Activated T-cell treated with anti-CD3 and anti-CD28 coated beads, Interleukin-2, amount 50 U/mL, for 72 hours (primary cell): ENCODE results near the gene LRRN4CL. TPM values are rescaled to one million over a fixed set of nuclear protein-coding genes. Genes with fewer than 3 reads are reported as not detected.
A peak's percentile ranks its signal among the peaks of the same experiment; 100 is the strongest.

Source experiments
- ATAC-seq, 2 donors: fragments of 150-1000 bp; cut with Tn5 transposase; replicated peaks in 1 of 2; 2 replicates each; pipeline ENCODE4 v1.10.0; 2021; ENCODE audit warnings: moderate library complexity in 2 of 2, mild to moderate bottlenecking in 1 of 2
- DNase-seq, 2 donors: peaks; one replicate each; pipeline ENCODE4 v3.0.0; 2021 to 2022; ENCODE audit warnings: mixed read lengths in 1 of 2
- H3K27ac Mint-ChIP-seq: one replicate; pipeline ENCODE4 v1.8.0; 2022; ENCODE audit warnings: mild to moderate bottlenecking, moderate library complexity, mixed read lengths
- H3K27me3 Mint-ChIP-seq: one replicate; pipeline ENCODE4 v1.8.0; 2022; ENCODE audit warnings: low read depth, mixed read lengths
- H3K36me3 Mint-ChIP-seq, 2 donors: one replicate each; pipeline ENCODE4 v1.8.0; 2022; ENCODE audit warnings: mixed read lengths in 2 of 2, mild to moderate bottlenecking in 1 of 2; ENCODE audit not compliant: insufficient read depth in 2 of 2
- H3K4me1 Mint-ChIP-seq: one replicate; pipeline ENCODE4 v1.8.0; 2022; ENCODE audit warnings: low read depth, mixed read lengths
- H3K4me3 Mint-ChIP-seq, 2 donors: one replicate each; pipeline ENCODE4 v1.8.0; 2022; ENCODE audit warnings: mild to moderate bottlenecking in 2 of 2, mixed read lengths in 2 of 2, moderate library complexity in 2 of 2
- H3K9me3 Mint-ChIP-seq, 2 donors: one replicate each; pipeline ENCODE4 v1.8.0; 2022; ENCODE audit warnings: mixed read lengths in 2 of 2
- total RNA-seq, 2 donors: library from RNA; stranded (reverse); gene quantifications; one replicate each; pipeline ENCODE4 v1.2.3, GENCODE V29; 2022

LRRN4CL gene
- total RNA-seq, 2 donors from 2014 or later = 0.12 to 0.38 TPM

DNA sequence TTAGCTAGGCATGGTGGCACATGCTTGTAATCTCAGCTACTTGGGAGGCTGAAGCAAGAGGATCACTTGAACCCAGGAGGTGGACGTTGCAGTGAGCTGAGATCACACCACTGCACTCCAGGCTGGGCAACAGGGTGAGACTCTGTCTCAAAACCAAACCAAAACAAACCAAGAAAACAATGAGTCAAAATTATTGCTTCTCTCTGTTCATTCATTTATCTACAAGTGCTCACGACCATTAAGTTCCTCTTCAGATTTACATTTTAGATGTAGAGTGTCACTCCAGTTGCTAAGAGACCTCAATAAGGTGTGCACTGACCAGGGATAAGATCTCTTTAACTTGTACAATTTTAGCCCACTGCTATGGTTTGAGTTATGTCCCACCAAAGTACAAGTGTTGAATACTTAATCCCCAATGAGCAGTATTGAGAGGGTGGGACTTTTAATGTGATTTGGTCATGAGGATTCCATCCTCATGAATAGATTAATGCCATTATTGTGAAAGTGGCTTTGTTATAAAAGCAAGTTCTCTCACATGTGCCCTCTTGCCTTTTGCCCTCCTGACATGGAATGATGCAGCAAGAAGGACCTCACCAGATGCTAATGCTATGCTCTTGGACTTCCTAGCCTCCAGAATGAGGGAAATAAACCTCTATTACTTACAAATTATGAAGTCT lies 30.1 kb upstream of the LRRN4CL start:
- Mint-ChIP-seq H3K4me3 (peak overlapping the region in 1 of 2 donors; percentile 37), H3K27ac (peak overlapping the region; percentile 88)

DNA sequence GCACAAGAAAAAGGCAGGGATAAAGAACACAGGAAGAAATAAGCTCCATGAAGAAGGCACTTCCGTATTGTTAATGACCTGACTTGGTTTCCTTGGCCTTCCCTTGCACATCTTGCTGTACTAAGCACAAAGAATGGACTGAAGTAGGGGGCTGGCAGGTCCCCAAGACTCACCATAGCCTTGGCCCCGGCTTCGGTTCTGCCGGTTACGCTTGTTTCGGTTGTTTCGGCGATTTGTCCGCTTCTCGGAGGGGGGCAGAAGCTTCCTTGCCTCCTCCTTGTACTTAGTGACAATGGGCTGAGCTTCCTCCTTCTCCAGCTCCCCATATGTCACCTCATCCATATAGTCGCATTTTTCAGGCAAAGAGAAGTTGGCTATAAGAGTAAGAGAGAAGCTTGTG lies 27.5 kb upstream of the LRRN4CL start:
- peaks cover 12 to 49% of the 10 kb centered on the region in 2 donors for H3K36me3 Mint-ChIP-seq
- H3K27ac Mint-ChIP-seq = peak overlapping the region; percentile 73
- no peak overlapping the region for H3K4me3 Mint-ChIP-seq
- H3K4me1 Mint-ChIP-seq = peaks cover 71% of the 10 kb centered on the region
- ATAC-seq (no peak), DNase-seq (no peak)
- H3K9me3 Mint-ChIP-seq = no peaks in the 10 kb centered on the region
- H3K27me3 Mint-ChIP-seq = no peaks in the 10 kb centered on the region

More for the DNA sequence above, 30.1 kb upstream of the LRRN4CL start:
- DNase-seq = no peak
- Mint-ChIP-seq H3K9me3 (no peaks in the 10 kb centered on the region), H3K27me3 (no peaks in the 10 kb centered on the region), H3K4me1 (peaks cover 66% of the 10 kb centered on the region), H3K36me3 (peaks cover 26 to 59% of the 10 kb centered on the region in 2 donors)
- ATAC-seq = peak; percentile 50 to 78

DNA sequence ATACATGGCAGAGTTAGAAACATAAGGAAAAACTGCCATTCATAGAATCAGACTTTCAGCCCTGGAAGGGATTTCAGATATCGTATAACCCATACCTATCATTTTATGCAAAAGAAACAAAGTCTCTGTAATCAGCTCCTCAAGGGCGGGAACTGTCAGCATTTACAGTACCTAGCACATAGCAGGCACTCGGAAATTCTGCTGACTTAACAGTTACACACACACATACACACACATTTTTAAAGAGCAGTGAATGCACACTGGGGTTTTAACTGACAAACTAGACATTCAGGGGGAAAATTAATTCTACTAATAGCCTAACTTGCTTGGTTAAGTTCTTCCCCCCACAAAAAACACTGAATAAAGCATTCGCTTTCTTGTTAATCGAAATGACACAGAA lies 26.9 kb upstream of the LRRN4CL start:
- H3K27ac Mint-ChIP-seq = peak overlapping the region; percentile 24
- ATAC-seq (no peak), DNase-seq (no peak)
- H3K4me1 Mint-ChIP-seq = peaks cover 66% of the 10 kb centered on the region
- peaks cover 9 to 46% of the 10 kb centered on the region in 2 donors for H3K36me3 Mint-ChIP-seq
- no peaks in the 10 kb centered on the region for H3K27me3 Mint-ChIP-seq
- no peak overlapping the region for H3K4me3 Mint-ChIP-seq
- H3K9me3 Mint-ChIP-seq = no peaks in the 10 kb centered on the region

DNA sequence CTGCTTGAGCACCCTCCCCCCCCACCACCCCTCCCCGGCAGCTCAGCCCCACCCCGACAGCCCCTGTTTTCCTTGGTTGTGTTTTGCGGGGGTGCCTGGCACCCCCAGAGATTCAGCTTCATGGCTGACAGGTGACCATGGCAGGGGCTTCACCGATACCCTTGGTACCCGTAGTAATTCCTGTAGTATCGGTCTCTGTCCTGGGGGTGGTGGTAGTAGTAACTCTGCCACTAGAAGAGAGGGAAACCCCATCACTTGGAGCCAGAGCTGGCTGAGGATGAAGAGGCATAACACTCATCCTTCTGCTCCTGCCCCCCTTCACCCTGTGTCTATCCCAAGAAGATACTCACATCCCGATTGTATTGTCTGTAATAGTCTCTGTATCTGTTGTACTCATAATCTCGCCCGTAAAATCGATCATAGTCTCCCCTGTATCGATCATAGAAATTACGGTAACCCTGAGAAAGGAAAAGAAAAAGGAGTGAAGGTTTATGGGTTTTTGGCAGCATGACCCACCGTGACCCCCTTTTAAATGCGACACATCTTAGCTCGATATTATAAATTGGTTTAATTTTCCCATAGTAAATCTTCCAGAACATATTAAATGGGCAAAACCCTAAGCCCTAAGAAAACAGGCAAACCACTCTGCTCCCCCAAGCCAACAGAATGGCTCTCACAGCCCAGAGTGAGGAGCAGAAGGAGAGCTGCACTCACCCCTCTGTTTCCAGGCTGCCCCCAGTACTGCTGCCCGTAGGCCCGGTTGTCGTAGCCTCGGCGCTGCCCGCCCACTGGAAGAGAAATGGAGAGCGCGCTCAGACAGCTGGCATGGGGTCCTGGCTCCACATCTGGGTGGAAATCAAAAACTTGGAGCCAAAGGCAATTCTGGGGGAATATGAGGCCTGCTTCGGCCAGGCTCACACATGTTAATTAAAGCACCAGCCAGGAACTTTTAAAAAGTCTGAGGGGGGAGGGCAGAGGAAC lies 26.1 kb upstream of the LRRN4CL start:
- DNase-seq (no peak), ATAC-seq (no peak)
- Mint-ChIP-seq H3K27me3 (no peaks in the 10 kb centered on the region), H3K9me3 (no peaks in the 10 kb centered on the region), H3K36me3 (peaks cover 9 to 43% of the 10 kb centered on the region in 2 donors), H3K27ac (peak overlapping the region; percentile 24), H3K4me3 (no peak overlapping the region), H3K4me1 (peaks cover 63% of the 10 kb centered on the region)

DNA sequence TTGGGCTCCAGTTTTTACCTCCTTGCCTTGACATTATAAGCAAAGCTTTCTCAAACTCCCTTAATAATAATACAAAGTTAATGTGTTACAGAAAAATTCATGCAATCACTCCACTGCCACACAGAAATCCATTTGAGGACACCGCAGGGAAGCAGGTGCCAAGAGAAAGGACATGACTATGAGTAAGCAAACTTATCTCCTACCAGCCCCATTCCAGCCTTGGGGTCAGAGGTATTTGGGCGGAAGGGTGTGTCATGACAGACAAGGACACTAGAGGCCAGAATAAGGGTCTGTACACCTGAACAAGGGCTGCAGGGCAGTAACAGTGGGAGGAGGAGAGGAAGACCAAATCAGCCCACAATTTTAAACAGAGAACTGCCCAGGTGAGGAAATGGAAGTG lies 24.0 kb upstream of the LRRN4CL start:
- Mint-ChIP-seq H3K4me1 (peaks cover 65% of the 10 kb centered on the region), H3K36me3 (peaks cover 4 to 31% of the 10 kb centered on the region in 2 donors), H3K9me3 (no peaks in the 10 kb centered on the region), H3K27me3 (no peaks in the 10 kb centered on the region), H3K27ac (peak overlapping the region; percentile 98), H3K4me3 (peak overlapping the region in 1 of 2 donors; percentile 85)
- DNase-seq (no peak), ATAC-seq (no peak)

DNA sequence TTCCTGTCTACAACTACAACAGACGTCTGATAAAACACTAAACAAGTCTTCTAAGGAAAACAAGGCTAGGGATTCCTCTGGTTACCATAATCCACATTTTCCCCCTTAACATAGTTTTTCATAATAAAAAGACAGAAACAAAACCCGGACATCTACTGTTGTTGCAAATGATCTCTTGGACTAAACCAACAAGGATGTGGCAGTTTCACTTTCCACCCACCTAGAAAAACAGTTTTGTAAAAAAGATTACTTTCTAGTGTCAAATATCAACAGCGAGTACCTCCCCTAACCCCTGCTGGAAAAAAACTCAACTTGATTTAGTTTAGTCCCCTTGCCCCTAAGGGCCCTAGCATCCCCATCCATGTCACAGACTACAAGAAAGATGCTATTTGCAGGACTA lies 23.5 kb upstream of the LRRN4CL start:
- peaks cover under 1 to 26% of the 10 kb centered on the region in 2 donors for H3K36me3 Mint-ChIP-seq
- no peaks in the 10 kb centered on the region for H3K9me3 Mint-ChIP-seq
- ATAC-seq = no peak
- DNase-seq = no peak
- no peaks in the 10 kb centered on the region for H3K27me3 Mint-ChIP-seq
- peaks cover 65% of the 10 kb centered on the region for H3K4me1 Mint-ChIP-seq
- peak overlapping the region; percentile 59 to 85 for H3K4me3 Mint-ChIP-seq
- peak overlapping the region; percentile 98 for H3K27ac Mint-ChIP-seq

DNA sequence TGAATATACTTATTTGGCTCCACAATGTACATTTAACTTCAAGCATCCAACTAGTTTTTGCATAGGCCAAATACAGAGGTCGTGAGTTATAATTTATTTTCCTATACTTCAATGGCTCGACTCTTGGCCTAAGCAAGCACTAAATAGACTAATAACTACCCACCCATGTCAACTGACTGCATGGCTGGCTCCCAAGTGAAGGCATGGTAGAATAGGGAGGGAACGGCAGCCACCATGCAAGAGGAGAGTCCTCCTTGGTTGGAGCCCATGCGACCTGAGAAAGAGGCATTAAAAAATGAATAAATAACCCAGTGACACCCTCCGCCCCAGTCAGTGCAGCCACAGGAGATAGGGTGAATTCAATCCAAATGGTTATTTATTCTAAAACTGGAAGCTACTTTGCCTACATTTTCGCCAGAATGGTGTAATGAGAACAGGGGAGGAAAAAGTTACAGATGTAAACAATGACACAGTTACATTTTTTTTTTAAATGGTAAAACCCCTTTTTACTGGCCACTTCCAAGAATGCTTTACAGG lies 23.0 kb upstream of the LRRN4CL start:
- H3K27me3 Mint-ChIP-seq = no peaks in the 10 kb centered on the region
- peak overlapping the region; percentile 98 for H3K27ac Mint-ChIP-seq
- peaks cover 0 to 23% of the 10 kb centered on the region in 2 donors for H3K36me3 Mint-ChIP-seq
- no peak for ATAC-seq
- no peak for DNase-seq
- peaks cover 69% of the 10 kb centered on the region for H3K4me1 Mint-ChIP-seq
- H3K4me3 Mint-ChIP-seq = peak overlapping the region; percentile 59 to 85
- H3K9me3 Mint-ChIP-seq = no peaks in the 10 kb centered on the region

DNA sequence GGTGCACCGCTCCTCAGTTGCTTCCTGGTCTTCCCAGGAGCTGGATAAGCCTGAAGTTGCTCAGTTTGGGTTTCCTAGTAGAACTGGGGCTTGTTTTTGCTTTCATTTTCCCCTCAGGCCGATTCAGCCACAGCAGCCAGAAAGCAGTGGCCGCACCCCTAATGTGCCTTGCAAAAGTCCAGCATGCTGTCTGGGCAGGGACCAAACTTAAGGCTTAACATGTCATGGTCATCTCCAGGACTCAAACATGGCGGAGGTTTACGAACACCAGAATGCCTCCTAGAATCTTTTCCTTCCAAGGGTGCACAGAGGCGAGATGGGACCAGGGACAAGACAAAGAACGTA lies 20.6 kb upstream of the LRRN4CL start:
- Mint-ChIP-seq H3K27me3 (no peaks in the 10 kb centered on the region), H3K27ac (peak overlapping the region; percentile 93), H3K4me1 (peaks cover 80% of the 10 kb centered on the region), H3K9me3 (no peaks in the 10 kb centered on the region), H3K36me3 (peaks cover 0 to 17% of the 10 kb centered on the region in 2 donors), H3K4me3 (peak overlapping the region; percentile 89)
- DNase-seq (peak in 1 of 2 donors; percentile 23), ATAC-seq (no peak)

DNA sequence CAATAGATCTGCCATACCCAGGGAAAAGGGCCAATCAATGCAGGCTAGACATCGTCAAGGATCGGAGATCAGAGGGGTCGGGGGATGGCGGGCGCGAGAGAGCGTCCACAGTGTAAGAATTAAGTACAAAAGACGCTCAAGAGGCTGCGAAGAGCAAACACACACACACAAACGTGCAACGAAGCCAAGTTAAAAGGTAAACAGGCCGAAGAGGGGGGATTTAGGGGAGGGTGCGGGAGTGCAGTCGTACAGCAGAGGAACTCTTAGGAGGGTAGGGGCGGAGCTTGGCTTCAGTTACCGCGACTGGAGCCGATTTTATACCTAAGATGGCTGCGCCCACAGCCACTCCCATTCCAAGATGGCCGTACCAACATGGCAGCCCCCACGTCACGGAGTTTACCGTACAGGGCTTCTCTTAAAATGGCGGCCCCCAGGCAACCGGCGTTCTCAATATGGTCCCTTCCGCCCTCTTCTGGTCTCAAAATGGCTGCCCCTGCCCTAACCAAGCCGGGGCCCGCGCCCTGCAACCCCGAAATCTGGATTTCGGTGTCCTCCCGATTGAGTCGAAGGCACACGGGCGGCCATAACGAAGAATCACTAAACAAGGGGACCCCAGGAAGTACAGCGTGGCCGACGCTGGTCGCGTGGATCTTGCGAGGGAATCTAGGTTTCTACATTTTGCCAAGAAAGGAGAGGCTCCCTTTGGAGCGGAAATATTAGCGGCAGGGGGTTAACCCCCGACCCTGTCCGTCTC lies 20.1 kb upstream of the LRRN4CL start:
- H3K36me3 Mint-ChIP-seq = peaks cover 0 to 17% of the 10 kb centered on the region in 2 donors
- peaks cover 75% of the 10 kb centered on the region for H3K4me1 Mint-ChIP-seq

DNA sequence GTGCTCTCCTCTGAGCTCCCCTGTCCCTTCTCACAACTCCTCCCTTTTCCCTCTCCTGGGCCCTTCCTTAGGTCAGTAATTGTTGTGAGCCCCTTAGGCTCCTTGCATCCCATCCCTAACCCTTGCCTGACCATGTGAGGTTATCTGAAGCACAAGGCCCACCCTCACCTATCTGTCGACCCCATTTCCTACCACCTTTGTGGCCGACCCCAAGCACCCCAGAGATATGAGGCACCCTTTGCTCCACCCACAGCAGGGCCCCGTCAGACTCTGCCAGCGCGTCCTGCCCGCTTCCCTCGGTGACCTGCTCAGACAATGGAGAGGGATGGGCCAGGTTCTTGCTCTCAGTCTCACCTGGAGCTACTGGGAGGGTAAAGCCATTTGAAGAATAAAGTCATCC lies 19.5 kb upstream of the LRRN4CL start:
- Mint-ChIP-seq H3K9me3 (no peaks in the 10 kb centered on the region), H3K4me3 (peak overlapping the region; percentile 89), H3K4me1 (peaks cover 69% of the 10 kb centered on the region), H3K36me3 (peaks cover 0 to 14% of the 10 kb centered on the region in 2 donors), H3K27ac (peak overlapping the region; percentile 93), H3K27me3 (no peaks in the 10 kb centered on the region)
- peak; percentile 64 to 65 for DNase-seq
- peak; percentile 42 to 49 for ATAC-seq

More for the DNA sequence above, 20.1 kb upstream of the LRRN4CL start:
- Mint-ChIP-seq H3K4me3 (peak overlapping the region; percentile 89), H3K27ac (peak overlapping the region; percentile 93), H3K27me3 (no peaks in the 10 kb centered on the region), H3K9me3 (no peaks in the 10 kb centered on the region)
- ATAC-seq (peak; percentile 77 to 79), DNase-seq (peak; percentile 96 to 97)

DNA sequence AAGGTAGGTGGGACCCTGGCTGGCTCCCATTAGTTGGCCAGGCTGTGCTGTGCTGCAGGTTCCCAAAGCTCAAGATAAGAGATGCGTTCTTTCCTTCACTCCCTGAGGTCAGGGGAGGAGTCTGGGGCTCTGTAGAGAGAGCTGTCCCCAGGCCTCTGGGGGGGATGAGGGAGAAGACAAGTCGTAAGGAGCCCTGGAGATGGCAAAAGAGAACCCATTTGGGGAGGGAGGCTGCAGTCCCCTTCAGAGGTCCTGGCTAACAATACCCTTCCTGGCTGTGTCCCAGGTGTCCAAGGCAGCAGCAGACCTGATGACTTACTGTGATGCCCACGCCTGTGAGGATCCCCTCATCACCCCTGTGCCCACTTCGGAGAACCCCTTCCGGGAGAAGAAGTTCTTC lies 19.1 kb upstream of the LRRN4CL start:
- H3K4me3 Mint-ChIP-seq = peak overlapping the region; percentile 89
- peaks cover 0 to 14% of the 10 kb centered on the region in 2 donors for H3K36me3 Mint-ChIP-seq
- peak overlapping the region; percentile 93 for H3K27ac Mint-ChIP-seq
- ATAC-seq (no peak), DNase-seq (no peak)
- no peaks in the 10 kb centered on the region for H3K27me3 Mint-ChIP-seq
- H3K9me3 Mint-ChIP-seq = no peaks in the 10 kb centered on the region
- H3K4me1 Mint-ChIP-seq = peaks cover 65% of the 10 kb centered on the region

DNA sequence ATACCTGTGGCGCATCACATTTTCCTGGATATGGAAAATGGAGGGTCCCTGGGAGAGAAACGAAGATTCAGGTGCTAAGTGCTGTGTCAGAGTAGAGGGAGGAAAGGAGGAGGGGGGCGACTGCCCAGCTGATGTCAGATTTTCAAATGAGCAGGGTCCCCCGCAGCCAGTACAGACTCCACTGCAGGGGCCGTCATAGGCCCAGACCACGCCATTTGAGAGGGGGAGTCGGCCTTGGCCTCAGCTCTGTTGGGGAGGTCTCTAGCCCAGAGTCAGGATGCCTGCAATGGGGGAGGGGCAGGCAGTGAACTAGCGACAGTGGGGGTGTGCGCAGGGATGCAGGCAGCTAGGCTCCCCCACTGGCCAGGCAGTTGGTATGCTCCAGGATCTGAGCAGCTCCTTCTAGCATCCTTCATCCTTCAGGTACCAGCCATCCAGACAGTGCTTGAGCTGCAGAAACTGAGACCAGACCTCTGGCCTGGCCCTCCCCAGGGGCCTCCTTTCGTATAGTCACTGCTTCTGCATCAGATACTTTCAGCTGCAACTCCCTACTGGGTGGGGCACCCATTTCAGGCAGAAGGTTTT lies 18.0 kb upstream of the LRRN4CL start, which contains the start of the genes BSCL2 and GNG3:
Gene BSCL2, minus strand, starts transcription at position 148 of the 585 bp plus-strand sequence. CDS start 229 bp downstream, outside the sequence.
Gene GNG3, plus strand, starts transcription at position 400 of the 585 bp plus-strand sequence. CDS start 620 bp downstream, outside the sequence.
- peaks cover 55% of the 10 kb centered on the region for H3K4me1 Mint-ChIP-seq
- peak within 1 kb of the TSS; percentile 89 to 96 for H3K4me3 Mint-ChIP-seq
- peaks cover 0 to 10% of the 10 kb centered on the region in 2 donors for H3K36me3 Mint-ChIP-seq
- ATAC-seq = no peak
- no peak within 1 kb of the TSS for H3K27ac Mint-ChIP-seq
- no peaks in the 10 kb centered on the region for H3K9me3 Mint-ChIP-seq
- no peaks in the 10 kb centered on the region for H3K27me3 Mint-ChIP-seq
- DNase-seq = peak in 1 of 2 donors; percentile 11
